Omental fat pad (tissue), 4 donors: ENCODE measurements around the gene CUX1. TPM values are rescaled to one million over a fixed set of nuclear protein-coding genes. Genes with fewer than 3 reads are reported as not detected.
"Not testable (repeated sequence)": the region's sequence is repeated elsewhere in the genome, so short reads cannot be mapped to it uniquely, and the experiment has no call there.

ENCODE experiments used
- ATAC-seq: fragments of 150-250 bp; one replicate; pipeline ENCODE4 v1.9.1; 2016; ENCODE audit warnings: mild to moderate bottlenecking, moderate library complexity; ENCODE audit not compliant: low FRiP score
- DNase-seq: peaks from one replicate; pipeline ENCODE4 v3.0.0-alpha.2; 2019; ENCODE audit warnings: low spot score
- CTCF ChIP-seq, 3 donors: fragments of 450-650 bp; IDR thresholded peaks; one replicate each; pipeline ENCODE4 v1.5.1; 2016 to 2017; ENCODE audit warnings: antibody characterized with exemption in 3 of 3, mild to moderate bottlenecking in 3 of 3, moderate library complexity in 2 of 3
- total RNA-seq, 4 donors: library from RNA; depleted of rRNA; stranded (reverse); fragments of >200 nt; gene quantifications; one replicate each; pipeline ENCODE4 v1.1.0, GENCODE V29; 2016

The CUX1 gene
- total RNA-seq, 4 donors from 2014 or later: 67.6 to 141 (median 75.7) TPM

- ATAC-seq (peak; percentile 2), DNase-seq (no peak)
- no peak for TF ChIP-seq CTCF (IDR thresholded peaks at IDR 0.05)
These were observed 105.5 kb downstream of the CUX1 start for GRCh38 chr7:101922631-101923601.

GRCh38 chr7:101923602-101923985 is 106.2 kb downstream of the CUX1 start:
- DNase-seq: no peak
- TF ChIP-seq CTCF (IDR thresholded peaks at IDR 0.05): no peak
- peak; percentile 31 for ATAC-seq

GRCh38 chr7:101924171-101924570 is 106.7 kb downstream of the CUX1 start:
- DNase-seq (no peak), ATAC-seq (peak; percentile 68)
- no peak for TF ChIP-seq CTCF (IDR thresholded peaks at IDR 0.05)

- no peak for TF ChIP-seq CTCF (IDR thresholded peaks at IDR 0.05)
- ATAC-seq (no peak), DNase-seq (no peak)
These were observed 108.8 kb downstream of the CUX1 start for GRCh38 chr7:101926265-101926664.

GRCh38 chr7:101927389-101927788 is 110.0 kb downstream of the CUX1 start:
- ATAC-seq (no peak), DNase-seq (no peak)
- TF ChIP-seq CTCF (IDR thresholded peaks at IDR 0.05): no peak

GRCh38 chr7:101927802-101928201 is 110.4 kb downstream of the CUX1 start:
- no peak for TF ChIP-seq CTCF (IDR thresholded peaks at IDR 0.05)
- ATAC-seq (no peak), DNase-seq (no peak)

GRCh38 chr7:101929256-101929655 is 111.8 kb downstream of the CUX1 start:
- TF ChIP-seq CTCF (IDR thresholded peaks at IDR 0.05): no peak
- DNase-seq (no peak), ATAC-seq (no peak)

GRCh38 chr7:101929911-101930310 is 112.5 kb downstream of the CUX1 start:
- ATAC-seq, DNase-seq: not testable (repeated sequence)
